HEK293 (cell line): ENCODE measurements around the gene PASK.

Source experiments
- CTCF ChIA-PET: fragments of 350-600 bp; formaldehyde crosslinking; extraction: SDS; loops from one replicate; lab custom pipeline; 2021; ENCODE audit warnings: antibody characterized with exemption; lab: Yijun Ruan, JAX
- POLR2A ChIA-PET: fragments of 300-600 bp; formaldehyde crosslinking; extraction: SDS; loops from one replicate; lab custom pipeline; 2020; ENCODE audit warnings: antibody characterized with exemption, inconsistent platforms; lab: Yijun Ruan, JAX
- H3K27ac ChIP-seq: fragments of 200-500 bp; sonication (Bioruptor generic); 2 replicates; pipeline ENCODE4 v1.5.1; 2014; ENCODE audit warnings: low read depth, low read length, control low read depth, inconsistent platforms; ENCODE audit errors: extremely low read depth
- H3K36me3 ChIP-seq, 2 experiments: fragments of 200-500 bp in 1 of 2; sonication (Bioruptor generic) in 1 of 2; 1 replicate in 1 of 2; 2 replicates in 1 of 2; pipeline ENCODE4 v1.5.1; 2014 to 2017; ENCODE audit warnings: inconsistent platforms in 2 of 2, low read length in 2 of 2; ENCODE audit not compliant: control insufficient read depth in 2 of 2, insufficient read depth in 1 of 2
- H3K4me1 ChIP-seq: fragments of 200-500 bp; sonication (Bioruptor generic); 2 replicates; pipeline ENCODE4 v1.5.1; 2014; ENCODE audit warnings: mild to moderate bottlenecking, low read length, inconsistent platforms; ENCODE audit not compliant: control insufficient read depth, insufficient read depth
- H3K4me3 ChIP-seq: 2 replicates; pipeline ENCODE4 v1.5.1; 2011; ENCODE audit warnings: low read depth, mild to moderate bottlenecking, control low read depth, low read length, moderate library complexity
- H3K9me3 ChIP-seq: fragments of 200-500 bp; sonication (Bioruptor generic); 2 replicates; pipeline ENCODE4 v1.5.1; 2014; ENCODE audit warnings: low read depth, low read length, inconsistent platforms; ENCODE audit not compliant: control insufficient read depth, insufficient read depth
- GLI4 ChIP-seq: fragments of 450-650 bp; formaldehyde crosslinking; IDR thresholded peaks from 2 replicates; pipeline ENCODE4 v1.5.1; 2016; ENCODE audit warnings: missing biosample characterization, missing genetic modification characterization
- HOXC10 ChIP-seq: sonication (generic); formaldehyde crosslinking; IDR thresholded peaks from 2 replicates; pipeline ENCODE4 v1.8.1; 2023; ENCODE audit warnings: mild to moderate bottlenecking, missing genetic modification reagents
- SCRT2 ChIP-seq: fragments of 450-650 bp; formaldehyde crosslinking; IDR thresholded peaks from 2 replicates; pipeline ENCODE4 v1.5.1; 2016; ENCODE audit warnings: missing biosample characterization, missing genetic modification characterization
- YY1 ChIP-seq: fragments of 450-650 bp; formaldehyde crosslinking; IDR thresholded peaks from 2 replicates; pipeline ENCODE4 v1.5.1; 2018; ENCODE audit warnings: missing biosample characterization, missing genetic modification characterization
- ZBTB17 ChIP-seq: fragments of 450-650 bp; formaldehyde crosslinking; IDR thresholded peaks from 2 replicates; pipeline ENCODE4 v1.5.1; 2016; ENCODE audit warnings: missing biosample characterization, missing genetic modification characterization
- ZNF157 ChIP-seq: fragments of 450-650 bp; formaldehyde crosslinking; IDR thresholded peaks from 2 replicates; pipeline ENCODE4 v1.5.1; 2016; ENCODE audit warnings: missing biosample characterization, missing genetic modification characterization
- ZNF211 ChIP-seq: fragments of 450-650 bp; formaldehyde crosslinking; IDR thresholded peaks from 2 replicates; pipeline ENCODE4 v1.5.1; 2016; ENCODE audit warnings: low read depth, missing biosample characterization, missing genetic modification characterization
- ZNF274 ChIP-seq, 2 experiments: fragments of 200-500 bp in 1 of 2; fragments of 450-650 bp in 1 of 2; sonication (Bioruptor generic) in 1 of 2; formaldehyde crosslinking in 1 of 2; IDR thresholded peaks; 2 replicates each; pipeline versions ENCODE4 v1.5.1 to v1.6.1; 2014 to 2016; ENCODE audit warnings: borderline replicate concordance in 1 of 2, inconsistent platforms in 1 of 2, low read length in 1 of 2, missing biosample characterization in 1 of 2, missing genetic modification characterization in 1 of 2
- ZNF335 ChIP-seq: fragments of 450-650 bp; formaldehyde crosslinking; conservative IDR thresholded peaks from 2 replicates; pipeline ENCODE4 v1.5.1; 2016; ENCODE audit warnings: missing biosample characterization, missing genetic modification characterization
- ZNF350 ChIP-seq: fragments of 450-650 bp; formaldehyde crosslinking; IDR thresholded peaks from 2 replicates; pipeline ENCODE4 v1.5.0; 2017; ENCODE audit warnings: missing biosample characterization, mild to moderate bottlenecking, missing genetic modification characterization
- ZNF433 ChIP-seq: fragments of 450-650 bp; formaldehyde crosslinking; IDR thresholded peaks from 2 replicates; pipeline ENCODE4 v1.5.1; 2016; ENCODE audit warnings: missing biosample characterization, missing genetic modification characterization, low read depth
- ZNF510 ChIP-seq: fragments of 450-650 bp; formaldehyde crosslinking; IDR thresholded peaks from 2 replicates; pipeline ENCODE4 v1.5.1; 2018; ENCODE audit warnings: mild to moderate bottlenecking, missing genetic modification characterization, missing biosample characterization; ENCODE audit not compliant: insufficient replicate concordance
- ZNF529 ChIP-seq: fragments of 450-650 bp; formaldehyde crosslinking; IDR thresholded peaks from 2 replicates; pipeline ENCODE4 v1.5.1; 2017; ENCODE audit warnings: missing genetic modification characterization, missing biosample characterization; ENCODE audit not compliant: insufficient replicate concordance
- ZNF658 ChIP-seq: fragments of 450-650 bp; formaldehyde crosslinking; IDR thresholded peaks from 2 replicates; pipeline ENCODE4; 2016; ENCODE audit warnings: missing biosample characterization, missing genetic modification characterization
- ZNF670 ChIP-seq: fragments of 450-650 bp; formaldehyde crosslinking; IDR thresholded peaks from 2 replicates; pipeline ENCODE4 v1.5.1; 2016; ENCODE audit warnings: missing biosample characterization, missing genetic modification characterization, low read depth
- ZNF707 ChIP-seq: fragments of 450-650 bp; formaldehyde crosslinking; IDR thresholded peaks from 2 replicates; pipeline ENCODE4 v1.5.1; 2016; ENCODE audit warnings: missing biosample characterization, missing genetic modification characterization
- TF ChIP-seq, protein P1 (sequence below): fragments of 450-650 bp; formaldehyde crosslinking; IDR thresholded peaks from 2 replicates; pipeline ENCODE4 v1.5.1; 2017; ENCODE audit warnings: missing biosample characterization, missing genetic modification characterization
- TF ChIP-seq, protein P2 (sequence below): fragments of 450-650 bp; formaldehyde crosslinking; IDR thresholded peaks from 2 replicates; pipeline ENCODE4 v1.5.1; 2016; ENCODE audit warnings: missing biosample characterization, missing genetic modification characterization, borderline replicate concordance
- TF ChIP-seq, protein P3 (sequence below): fragments of 450-650 bp; formaldehyde crosslinking; IDR thresholded peaks from 2 replicates; pipeline ENCODE4 v1.5.1; 2016; ENCODE audit warnings: missing biosample characterization, missing genetic modification characterization

PASK gene

DNA sequence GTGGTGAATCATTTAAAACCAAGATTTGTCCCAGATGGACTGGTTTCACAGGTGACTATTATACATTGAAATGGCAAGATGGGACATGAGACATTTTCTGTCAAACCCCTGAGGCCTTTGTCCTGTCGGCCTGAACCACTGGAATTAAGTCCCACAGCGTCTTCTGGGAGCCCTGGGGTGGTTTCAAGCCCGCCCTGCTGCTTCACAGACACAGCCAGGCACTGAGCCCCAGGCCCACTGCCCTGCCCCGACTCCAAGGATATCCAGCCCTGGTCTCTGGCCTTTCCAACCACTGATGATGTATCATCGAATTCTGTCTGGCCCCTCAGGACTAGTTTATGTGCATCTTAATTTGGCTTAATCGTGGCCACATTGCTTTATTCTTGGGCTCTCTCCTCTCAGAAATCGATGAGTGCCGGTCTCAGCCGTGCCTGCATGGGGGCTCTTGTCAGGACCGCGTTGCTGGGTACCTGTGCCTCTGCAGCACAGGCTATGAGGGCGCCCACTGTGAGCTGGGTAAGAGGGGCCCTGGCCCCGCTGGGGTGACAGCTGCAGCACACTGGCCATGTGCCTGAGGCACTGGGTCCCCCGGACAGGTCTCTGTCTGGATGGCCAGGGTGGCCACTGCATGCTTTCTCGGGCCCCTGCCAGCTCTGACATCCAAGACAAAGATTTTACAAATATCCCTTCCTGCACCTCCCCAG, 86.7 kb downstream of the PASK start:
- TF ChIP-seq ZNF433 (tag by site-specific recombination) (no peak), ZNF335 (tag by site-specific recombination) (no peak), ZNF707 (no peak), ZNF510 (tag by site-specific recombination) (no peak), ZNF658 (no peak), ZNF529 (tag by site-specific recombination) (no peak), ZNF670 (no peak), ZNF274 (IDR thresholded peaks at IDR 0.05; ENCODE audit: low read length) (no peak), ZNF274 (tag by site-specific recombination; IDR thresholded peaks at IDR 0.05; ENCODE audit: borderline replicate concordance) (no peak), ZNF211 (tag by site-specific recombination) (no peak), ZNF350 (tag by site-specific recombination) (no peak), ZNF157 (tag by site-specific recombination) (no peak), GLI4 (tag by site-specific recombination) (no peak), ZBTB17 (no peak), YY1 (no peak)
- TF ChIP-seq, protein P1, sequence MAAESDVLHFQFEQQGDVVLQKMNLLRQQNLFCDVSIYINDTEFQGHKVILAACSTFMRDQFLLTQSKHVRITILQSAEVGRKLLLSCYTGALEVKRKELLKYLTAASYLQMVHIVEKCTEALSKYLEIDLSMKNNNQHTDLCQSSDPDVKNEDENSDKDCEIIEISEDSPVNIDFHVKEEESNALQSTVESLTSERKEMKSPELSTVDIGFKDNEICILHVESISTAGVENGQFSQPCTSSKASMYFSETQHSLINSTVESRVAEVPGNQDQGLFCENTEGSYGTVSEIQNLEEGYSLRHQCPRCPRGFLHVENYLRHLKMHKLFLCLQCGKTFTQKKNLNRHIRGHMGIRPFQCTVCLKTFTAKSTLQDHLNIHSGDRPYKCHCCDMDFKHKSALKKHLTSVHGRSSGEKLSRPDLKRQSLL (tag by site-specific recombination), result no peak
- TF ChIP-seq, protein P2, sequence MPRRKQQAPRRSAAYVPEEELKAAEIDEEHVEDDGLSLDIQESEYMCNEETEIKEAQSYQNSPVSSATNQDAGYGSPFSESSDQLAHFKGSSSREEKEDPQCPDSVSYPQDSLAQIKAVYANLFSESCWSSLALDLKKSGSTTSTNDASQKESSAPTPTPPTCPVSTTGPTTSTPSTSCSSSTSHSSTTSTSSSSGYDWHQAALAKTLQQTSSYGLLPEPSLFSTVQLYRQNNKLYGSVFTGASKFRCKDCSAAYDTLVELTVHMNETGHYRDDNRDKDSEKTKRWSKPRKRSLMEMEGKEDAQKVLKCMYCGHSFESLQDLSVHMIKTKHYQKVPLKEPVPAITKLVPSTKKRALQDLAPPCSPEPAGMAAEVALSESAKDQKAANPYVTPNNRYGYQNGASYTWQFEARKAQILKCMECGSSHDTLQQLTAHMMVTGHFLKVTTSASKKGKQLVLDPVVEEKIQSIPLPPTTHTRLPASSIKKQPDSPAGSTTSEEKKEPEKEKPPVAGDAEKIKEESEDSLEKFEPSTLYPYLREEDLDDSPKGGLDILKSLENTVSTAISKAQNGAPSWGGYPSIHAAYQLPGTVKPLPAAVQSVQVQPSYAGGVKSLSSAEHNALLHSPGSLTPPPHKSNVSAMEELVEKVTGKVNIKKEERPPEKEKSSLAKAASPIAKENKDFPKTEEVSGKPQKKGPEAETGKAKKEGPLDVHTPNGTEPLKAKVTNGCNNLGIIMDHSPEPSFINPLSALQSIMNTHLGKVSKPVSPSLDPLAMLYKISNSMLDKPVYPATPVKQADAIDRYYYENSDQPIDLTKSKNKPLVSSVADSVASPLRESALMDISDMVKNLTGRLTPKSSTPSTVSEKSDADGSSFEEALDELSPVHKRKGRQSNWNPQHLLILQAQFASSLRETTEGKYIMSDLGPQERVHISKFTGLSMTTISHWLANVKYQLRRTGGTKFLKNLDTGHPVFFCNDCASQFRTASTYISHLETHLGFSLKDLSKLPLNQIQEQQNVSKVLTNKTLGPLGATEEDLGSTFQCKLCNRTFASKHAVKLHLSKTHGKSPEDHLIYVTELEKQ, result no peak
- TF ChIP-seq, protein P3, sequence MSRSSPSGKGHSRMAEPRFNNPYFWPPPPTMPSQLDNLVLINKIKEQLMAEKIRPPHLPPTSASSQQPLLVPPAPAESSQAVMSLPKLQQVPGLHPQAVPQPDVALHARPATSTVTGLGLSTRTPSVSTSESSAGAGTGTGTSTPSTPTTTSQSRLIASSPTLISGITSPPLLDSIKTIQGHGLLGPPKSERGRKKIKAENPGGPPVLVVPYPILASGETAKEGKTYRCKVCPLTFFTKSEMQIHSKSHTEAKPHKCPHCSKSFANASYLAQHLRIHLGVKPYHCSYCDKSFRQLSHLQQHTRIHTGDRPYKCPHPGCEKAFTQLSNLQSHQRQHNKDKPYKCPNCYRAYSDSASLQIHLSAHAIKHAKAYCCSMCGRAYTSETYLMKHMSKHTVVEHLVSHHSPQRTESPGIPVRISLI (tag by site-specific recombination), result no peak
- H3K27ac ChIP-seq, result no peak overlapping the region
- no peaks in the 10 kb centered on the region for H3K4me1 ChIP-seq
- H3K9me3 ChIP-seq, result no peaks in the 10 kb centered on the region
- ChIA-PET CTCF (no interaction called here), POLR2A (no interaction called here)
- H3K4me3 ChIP-seq, result no peak overlapping the region
- no peaks in the 10 kb centered on the region for H3K36me3 ChIP-seq

DNA sequence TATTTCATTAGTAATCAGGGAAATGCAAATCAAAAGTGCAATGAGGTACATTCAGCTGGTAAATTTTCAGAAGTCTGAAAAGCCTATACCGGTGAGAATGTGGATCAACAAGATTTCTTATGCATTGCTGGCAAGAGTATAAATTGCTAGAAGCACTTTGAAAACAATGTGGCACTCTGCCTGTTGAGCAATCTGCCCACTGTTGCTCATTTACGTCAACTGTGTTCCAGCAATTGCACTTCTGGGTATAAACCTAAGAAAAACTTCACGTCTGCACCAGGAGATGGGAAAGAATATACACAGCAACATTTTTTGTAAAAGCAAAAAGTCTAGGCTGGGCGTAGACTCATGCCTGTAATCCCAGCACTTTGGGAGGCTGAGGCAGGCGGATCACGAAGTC, 88.0 kb downstream of the PASK start:
- Histone ChIP-seq H3K27ac (no peak overlapping the region), H3K4me1 (no peaks in the 10 kb centered on the region), H3K36me3 (no peaks in the 10 kb centered on the region), H3K4me3 (no peak overlapping the region), H3K9me3 (no peaks in the 10 kb centered on the region)
- ChIA-PET CTCF (interaction anchor here (1.1 kb wide), 1 partner anchor 17 kb away, joined by 6 read pairs; no protein-coding TSS in a partner anchor), POLR2A (no interaction called here)
- TF ChIP-seq HOXC10 (CRISPR knock-in tag), result no peak
- peak; percentile 45 for TF ChIP-seq SCRT2 (tag by site-specific recombination)
